ENCODE measurements around the gene CHSY1. TPM values are rescaled to one million over a fixed set of nuclear protein-coding genes. Genes with fewer than 3 reads are reported as not detected.

Gene CHSY1
- total RNA-seq, 6 experiments from 2014 or later = 29.2 to 44.2 (median 40.0) TPM

DNA sequence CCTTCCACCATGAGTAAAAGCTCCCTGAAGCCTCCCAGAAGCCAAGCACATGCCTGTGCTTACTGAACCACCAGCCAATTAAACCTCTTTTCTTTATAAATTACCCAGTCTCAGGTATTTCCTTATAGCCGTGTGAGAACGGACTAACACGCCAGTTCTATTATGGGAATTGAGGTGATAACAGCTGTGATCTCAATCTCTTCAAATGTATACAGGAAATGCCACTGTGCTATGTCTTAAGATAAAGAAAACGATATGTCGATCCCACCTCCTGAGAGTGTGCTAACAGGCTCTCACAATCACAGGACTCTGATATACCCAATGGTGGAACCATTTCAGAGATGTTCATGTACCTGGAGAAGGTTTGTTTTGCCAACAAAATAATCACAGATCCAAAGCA, 26.2 kb downstream of the CHSY1 start:
- peaks cover 48% of the 10 kb centered on the region for H3K4me1 Mint-ChIP-seq (ENCODE audit: low read depth)
- no peak overlapping the region for H3K4me3 Mint-ChIP-seq
- H3K27ac Mint-ChIP-seq = no peak overlapping the region; the same call in 1 of the 2 replicates
- no peaks in the 10 kb centered on the region for H3K9me3 Mint-ChIP-seq
- no peak for DNase-seq
- H3K36me3 Mint-ChIP-seq (ENCODE audit: low read depth) = peaks cover 42% of the 10 kb centered on the region
- TF ChIP-seq, protein P1, sequence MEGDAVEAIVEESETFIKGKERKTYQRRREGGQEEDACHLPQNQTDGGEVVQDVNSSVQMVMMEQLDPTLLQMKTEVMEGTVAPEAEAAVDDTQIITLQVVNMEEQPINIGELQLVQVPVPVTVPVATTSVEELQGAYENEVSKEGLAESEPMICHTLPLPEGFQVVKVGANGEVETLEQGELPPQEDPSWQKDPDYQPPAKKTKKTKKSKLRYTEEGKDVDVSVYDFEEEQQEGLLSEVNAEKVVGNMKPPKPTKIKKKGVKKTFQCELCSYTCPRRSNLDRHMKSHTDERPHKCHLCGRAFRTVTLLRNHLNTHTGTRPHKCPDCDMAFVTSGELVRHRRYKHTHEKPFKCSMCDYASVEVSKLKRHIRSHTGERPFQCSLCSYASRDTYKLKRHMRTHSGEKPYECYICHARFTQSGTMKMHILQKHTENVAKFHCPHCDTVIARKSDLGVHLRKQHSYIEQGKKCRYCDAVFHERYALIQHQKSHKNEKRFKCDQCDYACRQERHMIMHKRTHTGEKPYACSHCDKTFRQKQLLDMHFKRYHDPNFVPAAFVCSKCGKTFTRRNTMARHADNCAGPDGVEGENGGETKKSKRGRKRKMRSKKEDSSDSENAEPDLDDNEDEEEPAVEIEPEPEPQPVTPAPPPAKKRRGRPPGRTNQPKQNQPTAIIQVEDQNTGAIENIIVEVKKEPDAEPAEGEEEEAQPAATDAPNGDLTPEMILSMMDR (IDR thresholded peaks at IDR 0.05) = no peak
- no peaks in the 10 kb centered on the region; the same call in 1 of the 2 replicates for H3K27me3 Mint-ChIP-seq (ENCODE audit: insufficient read depth)

DNA sequence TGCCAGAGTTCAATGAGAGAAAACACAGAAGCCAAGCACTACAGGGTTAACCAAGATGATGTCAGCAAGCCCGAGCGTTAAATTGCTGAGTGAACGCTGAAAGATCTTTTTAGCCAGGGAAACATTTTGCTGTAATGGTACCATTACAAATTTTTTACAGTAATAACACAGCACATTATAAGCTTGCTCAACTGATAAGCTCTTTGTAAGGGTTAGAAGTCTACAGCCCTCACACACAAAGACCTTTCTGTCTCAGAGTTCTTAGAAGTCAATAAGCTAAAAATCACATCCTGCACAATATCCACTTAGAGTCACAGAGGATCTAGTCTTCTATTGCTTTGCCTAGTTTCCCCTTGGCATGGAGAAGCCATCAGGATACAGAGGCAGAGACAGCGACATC, 29.9 kb downstream of the CHSY1 start:
- peak overlapping the region; percentile 57 for H3K27ac Mint-ChIP-seq
- TF ChIP-seq, protein P1 (IDR thresholded peaks at IDR 0.05) = no peak
- DNase-seq = no peak
- no peak overlapping the region for H3K4me3 Mint-ChIP-seq
- H3K4me1 Mint-ChIP-seq (ENCODE audit: low read depth) = peaks cover 48% of the 10 kb centered on the region
- no peaks in the 10 kb centered on the region; the same call in 1 of the 2 replicates for H3K27me3 Mint-ChIP-seq (ENCODE audit: insufficient read depth)
- H3K36me3 Mint-ChIP-seq (ENCODE audit: low read depth) = peaks cover 31% of the 10 kb centered on the region
- H3K9me3 Mint-ChIP-seq = no peaks in the 10 kb centered on the region

DNA sequence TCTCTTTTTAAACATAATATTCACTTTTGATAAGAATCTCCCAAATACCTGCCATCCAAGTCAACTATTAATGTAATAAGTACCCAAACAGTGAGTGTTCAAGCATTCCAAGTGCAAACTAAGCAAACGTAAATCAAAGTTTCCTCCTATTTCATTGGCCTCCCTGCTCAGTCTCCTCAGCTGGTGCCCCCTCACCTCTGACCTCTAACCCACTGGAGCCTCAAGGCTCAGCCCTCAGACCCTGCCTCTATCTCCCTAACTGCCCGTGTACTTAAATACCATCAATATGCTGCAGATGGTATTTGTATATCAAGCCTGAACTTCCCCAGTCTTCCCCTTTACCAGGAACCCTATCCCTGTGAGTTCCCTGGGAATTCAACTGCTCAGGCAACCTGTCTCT, 31.8 kb downstream of the CHSY1 start:
- Mint-ChIP-seq H3K9me3 (no peaks in the 10 kb centered on the region), H3K27ac (peak overlapping the region; percentile 6; the same call in 1 of the 2 replicates), H3K4me3 (no peak overlapping the region), H3K27me3 (ENCODE audit: insufficient read depth) (no peaks in the 10 kb centered on the region; the same call in 1 of the 2 replicates), H3K36me3 (ENCODE audit: low read depth) (peaks cover 24% of the 10 kb centered on the region), H3K4me1 (ENCODE audit: low read depth) (peaks cover 50% of the 10 kb centered on the region)
- TF ChIP-seq, protein P1 (IDR thresholded peaks at IDR 0.05) = no peak
- DNase-seq = no peak

DNA sequence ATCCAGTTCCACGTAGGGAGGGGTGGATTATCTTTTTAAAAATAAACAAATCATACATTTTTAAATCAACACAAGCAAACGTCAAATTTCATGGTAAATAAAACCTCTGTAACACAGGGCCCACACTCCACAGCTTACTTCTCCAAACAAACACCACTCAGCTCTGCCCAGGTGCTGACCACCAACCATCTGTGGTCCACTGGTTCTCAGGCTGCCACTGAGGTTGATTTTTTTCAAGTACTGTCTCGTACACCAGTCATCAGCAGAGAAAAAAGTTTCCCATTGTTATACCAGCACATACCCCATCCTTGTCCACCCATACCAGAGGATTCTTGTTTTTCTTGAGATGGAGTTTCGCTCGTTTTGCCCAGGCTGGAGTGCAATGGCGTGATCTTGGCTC, 32.4 kb downstream of the CHSY1 start:
- peaks cover 18% of the 10 kb centered on the region for H3K36me3 Mint-ChIP-seq (ENCODE audit: low read depth)
- no peak overlapping the region for H3K4me3 Mint-ChIP-seq
- no peak overlapping the region for H3K27ac Mint-ChIP-seq
- DNase-seq = no peak
- no peaks in the 10 kb centered on the region; the same call in 1 of the 2 replicates for H3K27me3 Mint-ChIP-seq (ENCODE audit: insufficient read depth)
- no peaks in the 10 kb centered on the region for H3K9me3 Mint-ChIP-seq
- peaks cover 50% of the 10 kb centered on the region for H3K4me1 Mint-ChIP-seq (ENCODE audit: low read depth)
- TF ChIP-seq, protein P1 (IDR thresholded peaks at IDR 0.05) = no peak

DNA sequence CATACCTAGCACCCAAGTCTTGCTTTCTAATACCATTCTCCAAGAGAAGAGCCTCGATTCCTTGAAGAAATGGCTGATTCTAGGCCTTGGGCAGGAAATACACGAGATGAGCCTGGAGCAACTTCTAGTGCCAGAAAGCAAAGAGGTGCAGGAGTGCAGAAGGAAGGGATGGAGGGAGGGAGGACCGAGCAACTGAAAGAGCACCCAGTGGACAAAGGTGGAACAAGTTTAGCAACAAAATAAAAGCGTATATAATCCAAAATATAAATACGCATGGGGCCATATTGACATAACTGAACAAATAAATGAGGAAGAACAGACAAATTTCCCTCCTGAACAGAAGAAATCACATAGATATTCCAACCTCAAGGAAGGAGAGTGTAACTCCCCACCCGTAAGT, 34.4 kb downstream of the CHSY1 start:
- Mint-ChIP-seq H3K9me3 (no peaks in the 10 kb centered on the region), H3K4me1 (ENCODE audit: low read depth) (peaks cover 50% of the 10 kb centered on the region)

More for the DNA sequence above, 34.4 kb downstream of the CHSY1 start:
- no peak overlapping the region for H3K27ac Mint-ChIP-seq
- no peak for DNase-seq
- peaks cover 13% of the 10 kb centered on the region for H3K36me3 Mint-ChIP-seq (ENCODE audit: low read depth)
- H3K4me3 Mint-ChIP-seq = no peak overlapping the region
- peaks cover 1% of the 10 kb centered on the region; the same call in 1 of the 2 replicates for H3K27me3 Mint-ChIP-seq (ENCODE audit: insufficient read depth)
- TF ChIP-seq, protein P1 (IDR thresholded peaks at IDR 0.05) = peak; percentile 13; the same call in 1 of the 2 replicates

Data from HFFc6 (cell line).